GM19043 (cell line): ENCODE measurements around the gene GTF2H2.
"Not testable (repeated sequence)": the region's sequence is repeated elsewhere in the genome, so short reads cannot be mapped to it uniquely, and the experiment has no call there.

ENCODE experiments used
- ATAC-seq: cut with Tn5 transposase; IDR thresholded peaks from one replicate; pipeline ENCODE4 v1.9.1; 2021; ENCODE audit warnings: low read depth; ENCODE audit not compliant: unreplicated experiment

Gene GTF2H2

DNA sequence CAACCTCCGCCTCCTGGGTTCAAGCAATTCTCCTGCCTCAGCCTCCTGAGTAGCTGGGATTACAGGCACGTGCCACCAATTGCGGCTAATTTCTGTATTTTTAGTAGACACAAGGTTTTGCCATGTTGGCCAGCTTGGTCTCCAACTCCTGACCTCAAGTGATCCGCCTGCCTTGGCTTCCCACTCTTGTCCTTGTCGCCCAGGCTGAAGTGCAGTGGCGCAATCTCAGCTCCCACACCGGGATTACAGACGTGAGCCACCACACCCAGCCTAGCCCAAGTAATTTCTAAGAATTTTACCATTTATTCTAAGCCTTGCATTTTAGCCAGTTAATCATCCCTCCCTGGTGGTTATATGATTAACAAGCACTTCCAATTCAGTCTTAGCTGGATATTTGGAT is 53.3 kb downstream of the GTF2H2 start:
- ATAC-seq, result no peak

DNA sequence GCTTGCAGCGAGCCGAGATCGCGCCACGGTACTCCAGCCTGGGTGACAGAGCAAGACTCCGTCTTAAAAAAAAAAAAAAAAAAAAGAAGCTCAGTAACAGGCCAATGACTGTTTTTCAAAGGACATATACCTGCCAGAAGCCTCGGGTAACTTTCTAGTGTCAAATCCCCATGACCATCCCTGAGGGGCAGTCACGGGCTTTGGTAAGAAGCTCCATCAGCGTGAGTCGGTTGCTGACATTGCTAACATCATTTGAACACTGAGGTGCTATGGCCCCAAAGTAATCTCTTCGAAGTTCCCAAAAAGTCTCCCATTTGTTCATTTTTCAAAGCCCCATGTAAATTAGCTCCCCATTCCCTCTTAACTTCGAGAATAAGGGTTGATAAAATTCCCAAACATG is 53.9 kb downstream of the GTF2H2 start:
- no peak for ATAC-seq

DNA sequence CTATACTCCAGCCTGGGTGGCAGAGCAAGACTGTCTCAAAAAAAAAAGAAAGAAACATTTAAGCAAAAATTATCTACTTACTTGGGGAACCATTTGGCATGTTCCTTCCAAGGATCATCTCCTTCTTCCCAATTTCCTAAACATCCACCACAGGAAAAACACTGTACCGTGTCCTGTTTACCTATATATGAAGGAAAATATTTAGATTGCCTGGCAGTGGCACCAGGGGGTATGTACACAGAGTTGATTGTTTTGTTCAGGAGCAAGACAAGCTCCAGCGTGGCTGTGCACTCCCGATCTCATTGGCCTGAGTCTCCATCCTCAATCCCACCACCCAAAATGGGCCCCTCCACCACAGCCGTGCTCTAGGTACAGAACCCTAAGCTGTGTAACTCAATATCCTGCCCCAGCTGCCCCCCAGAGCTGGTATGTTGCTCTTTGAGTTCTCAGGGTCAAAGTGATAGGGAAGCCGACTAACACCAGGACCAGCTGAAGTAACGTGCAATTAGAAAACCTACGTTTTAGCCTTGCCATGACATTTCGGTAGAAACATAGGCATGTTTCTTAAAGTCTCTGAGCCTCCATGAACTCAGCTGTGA is 56.2 kb downstream of the GTF2H2 start:
- no peak for ATAC-seq

DNA sequence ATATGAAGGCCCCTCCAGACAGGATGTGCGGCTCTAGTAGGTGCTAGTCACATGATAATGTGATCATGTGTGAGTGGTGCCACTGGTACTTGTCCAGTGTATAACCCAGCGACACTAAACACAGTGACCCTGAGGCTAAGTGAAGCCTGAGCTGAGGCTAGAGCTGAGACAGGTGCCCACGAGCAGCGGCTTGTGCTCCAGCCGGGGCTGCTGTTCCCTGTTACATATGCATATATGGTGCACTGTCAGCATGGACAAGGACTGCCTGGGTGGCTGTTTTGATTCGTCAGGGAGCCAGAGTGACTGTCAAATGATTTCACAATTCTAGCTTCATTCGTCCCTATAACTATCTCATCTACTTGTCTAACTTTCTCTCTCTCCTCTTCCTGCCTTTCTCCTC is 60.5 kb downstream of the GTF2H2 start:
- ATAC-seq, result not testable (repeated sequence)
